Esophagus muscularis mucosa (tissue), 3 donors: ENCODE results near the gene IFIH1.

Experiments used
- POLR2A ChIP-seq: fragments of 450-650 bp; IDR thresholded peaks from one replicate; pipeline ENCODE4 v1.6.1; 2017; ENCODE audit warnings: antibody characterized with exemption, moderate library complexity, mild to moderate bottlenecking, low read depth
- POLR2AphosphoS5 ChIP-seq, 2 donors: sonication (generic); formaldehyde crosslinking; IDR thresholded peaks; one replicate each; pipeline ENCODE4 v1.6.1; 2017; ENCODE audit warnings: antibody characterized with exemption in 2 of 2
- TF ChIP-seq, protein P1 (sequence below), 3 experiments: fragments of 200-600 bp in 2 of 3; fragments of 450-650 bp in 1 of 3; sonication (generic) in 2 of 3; IDR thresholded peaks; one replicate each; pipeline ENCODE4 v1.5.1; 2017 to 2019; ENCODE audit warnings: antibody characterized with exemption in 3 of 3, mild to moderate bottlenecking in 2 of 3, moderate library complexity in 1 of 3

GRCh38 chr2:162328424-162329157 is 10.1 kb upstream of the IFIH1 start:
- TF ChIP-seq, protein P1, sequence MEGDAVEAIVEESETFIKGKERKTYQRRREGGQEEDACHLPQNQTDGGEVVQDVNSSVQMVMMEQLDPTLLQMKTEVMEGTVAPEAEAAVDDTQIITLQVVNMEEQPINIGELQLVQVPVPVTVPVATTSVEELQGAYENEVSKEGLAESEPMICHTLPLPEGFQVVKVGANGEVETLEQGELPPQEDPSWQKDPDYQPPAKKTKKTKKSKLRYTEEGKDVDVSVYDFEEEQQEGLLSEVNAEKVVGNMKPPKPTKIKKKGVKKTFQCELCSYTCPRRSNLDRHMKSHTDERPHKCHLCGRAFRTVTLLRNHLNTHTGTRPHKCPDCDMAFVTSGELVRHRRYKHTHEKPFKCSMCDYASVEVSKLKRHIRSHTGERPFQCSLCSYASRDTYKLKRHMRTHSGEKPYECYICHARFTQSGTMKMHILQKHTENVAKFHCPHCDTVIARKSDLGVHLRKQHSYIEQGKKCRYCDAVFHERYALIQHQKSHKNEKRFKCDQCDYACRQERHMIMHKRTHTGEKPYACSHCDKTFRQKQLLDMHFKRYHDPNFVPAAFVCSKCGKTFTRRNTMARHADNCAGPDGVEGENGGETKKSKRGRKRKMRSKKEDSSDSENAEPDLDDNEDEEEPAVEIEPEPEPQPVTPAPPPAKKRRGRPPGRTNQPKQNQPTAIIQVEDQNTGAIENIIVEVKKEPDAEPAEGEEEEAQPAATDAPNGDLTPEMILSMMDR (IDR thresholded peaks at IDR 0.05), result no peak
- no peak for TF ChIP-seq POLR2A
- no peak for TF ChIP-seq POLR2AphosphoS5 (IDR thresholded peaks at IDR 0.05)
